DLD1 (cell line): ENCODE measurements around the gene AKR1C2.
"Not testable (repeated sequence)": the region's sequence is repeated elsewhere in the genome, so short reads cannot be mapped to it uniquely, and the experiment has no call there.

ENCODE experiments used
- in situ Hi-C: cut with HindIII; loops from 2 replicates; pipeline ENCODE4 v1.10.0; 2017; ENCODE audit warnings: low sequenced_read_pairs

AKR1C2 gene

DNA sequence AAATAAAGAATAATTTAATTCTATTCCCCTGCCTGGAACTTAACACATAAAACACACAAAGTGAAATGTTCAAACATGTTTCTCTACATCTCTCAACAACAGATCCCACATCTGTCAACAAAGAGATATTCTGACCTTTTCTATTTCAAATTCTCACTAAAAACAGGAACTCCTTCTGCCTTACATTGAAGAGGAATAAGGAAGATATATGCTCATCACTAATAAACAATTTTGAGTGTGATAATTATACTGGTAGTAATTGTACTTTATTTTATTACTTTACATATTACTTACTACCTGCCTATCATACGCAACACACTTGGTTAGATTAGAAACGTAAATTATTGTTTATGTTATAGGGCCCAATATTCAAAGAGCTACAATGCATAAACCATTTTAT is 13.4 kb downstream of the AKR1C2 start:
- in situ Hi-C loops, result no loop called here

DNA sequence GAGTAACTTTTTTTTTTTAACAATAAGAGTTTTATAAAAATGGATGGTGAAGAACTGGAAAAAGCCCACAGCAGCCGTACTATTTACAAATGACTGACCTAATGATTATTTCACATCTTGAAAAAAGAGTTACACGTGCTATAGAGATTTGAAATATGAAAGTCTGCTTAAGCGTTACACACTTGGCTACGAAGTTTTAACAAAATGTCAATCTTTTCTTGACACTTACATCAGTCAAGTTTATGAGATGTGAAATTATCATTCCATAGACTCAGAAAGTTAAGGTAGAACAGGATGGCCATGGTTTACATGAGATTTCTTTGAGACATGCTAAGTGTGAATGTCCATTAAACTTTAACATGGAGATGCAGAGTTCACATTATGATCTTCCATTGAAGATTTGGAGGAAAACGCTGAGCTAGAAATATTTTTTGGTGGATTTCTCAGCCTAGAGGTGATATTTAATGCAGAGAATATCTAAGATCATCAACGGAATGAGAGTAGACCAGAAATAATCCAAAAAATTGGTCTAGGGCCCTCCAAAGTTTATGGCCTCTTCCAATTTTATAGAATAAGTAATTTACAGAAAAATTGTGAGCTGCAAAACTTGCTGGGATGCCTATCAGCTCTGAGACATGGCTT is 15.5 kb downstream of the AKR1C2 start:
- in situ Hi-C loops, result not testable (repeated sequence)

DNA sequence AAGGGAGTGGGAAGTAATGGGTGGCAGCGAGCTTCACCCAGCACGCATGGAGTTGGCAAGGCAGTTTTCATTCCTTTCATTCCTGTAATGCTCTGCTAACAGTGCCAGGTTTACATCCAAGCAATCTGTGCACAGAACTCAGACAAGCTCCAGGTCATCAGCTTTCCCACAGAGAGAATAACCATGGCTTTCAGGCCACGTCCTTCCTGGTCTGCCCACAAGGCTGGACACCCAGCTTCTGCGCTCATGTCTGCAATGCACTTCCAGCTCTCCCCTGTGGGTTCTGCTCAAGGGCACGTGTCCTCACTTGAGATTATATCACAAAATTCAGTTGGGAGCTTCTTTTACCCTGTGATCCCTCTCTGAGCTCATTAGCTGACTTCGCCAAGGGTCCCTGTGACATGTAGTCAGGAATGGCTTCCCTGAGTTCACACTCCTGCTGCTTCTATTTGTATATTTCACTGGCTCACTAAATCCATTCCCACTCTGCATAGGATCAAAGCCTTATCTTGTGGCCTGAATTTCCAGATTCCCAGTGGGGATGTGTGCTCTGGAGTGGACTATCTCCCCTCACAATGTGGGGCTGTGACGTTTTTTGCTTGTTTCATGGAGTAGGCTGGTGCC is 18.6 kb downstream of the AKR1C2 start:
- in situ Hi-C loops, result no loop called here

DNA sequence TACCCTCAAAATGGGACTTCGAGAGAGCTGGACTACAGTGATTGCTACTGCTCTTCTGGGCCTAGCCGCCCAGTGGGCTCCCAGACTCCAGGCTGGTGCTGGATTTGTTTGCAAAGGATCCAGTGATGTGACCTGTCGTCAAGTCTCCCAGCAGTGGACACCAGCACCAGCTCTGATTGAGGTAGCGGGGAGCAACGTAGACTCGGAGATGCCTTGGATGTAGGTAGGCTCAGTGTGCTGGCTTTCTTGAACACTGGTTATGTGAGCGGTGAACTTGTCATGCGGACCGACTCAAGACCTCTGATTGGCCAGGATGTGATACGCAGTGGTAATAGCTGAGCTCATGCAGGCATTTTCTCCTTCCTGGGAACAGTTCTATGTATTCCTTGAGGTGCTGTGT is 19.4 kb downstream of the AKR1C2 start:
- in situ Hi-C loops, result no loop called here

DNA sequence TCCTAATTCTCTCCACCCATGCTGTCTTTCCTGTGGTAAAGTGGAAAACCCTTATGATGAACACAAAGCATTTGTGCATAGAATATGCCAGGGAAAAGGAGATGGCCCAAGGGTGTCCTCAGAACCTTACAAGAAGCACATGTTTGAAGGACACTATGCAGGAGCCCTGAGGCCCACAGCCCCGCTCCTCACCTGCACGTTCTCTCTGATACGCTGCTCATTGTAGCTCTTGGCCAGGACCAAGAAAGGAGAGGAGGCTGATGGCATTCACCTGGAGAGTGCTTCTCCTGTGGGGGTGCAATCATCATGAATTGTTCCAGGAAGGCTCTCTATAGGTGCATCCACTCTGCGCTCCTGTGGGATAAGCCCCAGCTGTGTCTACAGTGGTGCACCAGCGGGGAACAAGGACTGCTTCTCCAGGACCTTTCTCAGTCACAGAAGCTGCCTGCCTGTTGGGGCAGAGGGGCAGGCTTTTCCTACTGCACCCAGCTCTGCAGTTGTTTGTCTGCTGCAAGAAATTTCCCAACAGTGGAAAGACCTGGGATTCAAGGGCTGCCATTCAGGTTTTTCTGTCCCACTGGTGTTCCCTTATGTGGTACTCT is 19.9 kb downstream of the AKR1C2 start:
- in situ Hi-C loops, result no loop called here

DNA sequence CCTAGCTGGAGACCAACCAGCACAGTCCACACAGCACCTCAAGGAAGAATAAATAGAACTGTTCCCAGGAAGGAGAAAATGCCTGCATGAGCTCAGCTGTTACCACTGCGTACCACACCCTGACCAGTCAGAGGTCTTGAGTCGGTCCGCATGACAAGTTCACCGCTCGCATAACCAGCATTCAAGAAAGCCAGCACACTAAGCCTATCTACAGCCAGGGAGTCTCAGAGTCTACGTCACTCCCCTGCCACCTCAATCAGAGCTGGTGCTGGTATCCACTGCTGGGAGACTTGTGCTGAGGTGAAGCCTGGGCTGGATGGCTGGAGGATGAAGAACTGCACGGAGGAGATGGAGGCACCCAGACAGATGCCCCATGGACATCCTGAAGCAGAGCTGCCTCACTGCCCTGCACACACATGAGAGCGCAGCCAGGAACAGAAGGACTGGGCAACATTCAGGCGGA is 20.9 kb downstream of the AKR1C2 start:
- in situ Hi-C loops, result no loop called here

DNA sequence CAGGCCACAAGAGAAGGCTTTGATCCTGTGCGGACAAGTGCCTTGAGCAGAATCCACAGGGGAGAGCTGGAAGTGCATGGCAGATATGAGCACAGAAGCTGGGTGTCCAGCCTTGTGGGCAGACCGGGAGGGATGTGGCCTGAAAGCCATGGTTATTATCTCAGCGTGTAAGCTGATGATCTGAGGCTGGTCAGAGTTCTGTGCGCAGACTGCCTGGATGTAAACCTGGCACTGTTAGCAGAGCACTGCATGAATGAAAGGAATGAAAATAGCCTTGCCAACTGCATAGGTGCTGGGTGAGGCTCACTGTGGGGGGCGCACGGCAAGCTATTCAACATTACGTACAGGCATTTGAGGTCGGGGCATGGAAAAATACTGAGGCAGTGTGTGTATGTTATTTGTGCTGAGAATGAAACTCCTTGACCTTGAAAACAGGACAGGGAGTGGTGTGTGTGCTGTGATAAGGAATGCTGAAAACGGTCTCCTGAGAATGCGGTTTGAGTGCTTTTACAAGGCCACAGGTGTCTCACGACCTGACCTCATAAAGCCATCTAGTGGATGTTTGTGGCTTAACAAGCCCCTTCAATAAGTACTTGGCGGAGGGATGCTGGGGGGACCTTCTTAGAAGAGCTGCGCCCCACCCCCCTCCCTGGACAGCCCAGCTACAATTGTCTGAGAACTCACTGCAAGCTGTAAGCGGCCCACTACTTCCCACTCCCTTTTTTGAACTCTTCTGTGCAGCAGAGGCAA is 21.8 kb downstream of the AKR1C2 start:
- in situ Hi-C loops, result no loop called here

DNA sequence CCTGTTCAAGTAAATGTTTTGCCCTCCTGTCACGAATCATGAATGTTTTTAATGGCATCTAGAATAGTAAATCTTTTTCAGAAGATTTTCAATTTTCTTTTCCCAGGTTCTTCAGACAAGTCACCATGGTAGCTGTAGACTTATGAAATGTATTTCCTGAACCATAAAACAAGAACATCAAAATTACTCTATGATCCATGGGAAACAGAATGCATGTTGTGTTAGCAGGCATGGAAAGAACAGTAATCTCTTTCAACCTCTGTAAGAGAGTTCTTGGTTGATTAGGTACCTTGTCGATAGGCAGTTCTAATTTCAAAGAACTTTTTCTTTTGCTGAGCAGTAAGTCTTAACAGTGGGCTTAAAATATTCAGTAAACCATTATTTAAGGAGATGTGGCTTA is 22.9 kb downstream of the AKR1C2 start:
- in situ Hi-C loops, result no loop called here

DNA sequence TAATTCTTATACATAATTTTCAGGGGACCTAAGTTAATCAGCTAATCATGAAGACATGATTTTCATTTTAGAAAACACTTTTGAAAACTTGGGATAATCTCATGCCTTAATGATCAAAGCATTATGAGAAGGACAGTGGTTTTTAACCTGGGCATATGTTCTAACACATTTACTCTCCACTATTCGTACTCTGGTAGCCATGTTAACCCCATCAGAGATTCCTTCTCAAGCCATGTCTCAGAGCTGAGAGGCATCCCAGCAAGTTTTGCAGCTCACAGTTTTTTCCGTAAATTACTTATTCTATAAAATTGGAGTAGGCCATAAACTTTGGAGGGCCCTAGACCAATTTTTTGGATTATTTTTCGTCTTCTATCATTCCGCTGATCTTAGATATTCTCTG is 24.8 kb downstream of the AKR1C2 start:
- in situ Hi-C loops, result no loop called here

DNA sequence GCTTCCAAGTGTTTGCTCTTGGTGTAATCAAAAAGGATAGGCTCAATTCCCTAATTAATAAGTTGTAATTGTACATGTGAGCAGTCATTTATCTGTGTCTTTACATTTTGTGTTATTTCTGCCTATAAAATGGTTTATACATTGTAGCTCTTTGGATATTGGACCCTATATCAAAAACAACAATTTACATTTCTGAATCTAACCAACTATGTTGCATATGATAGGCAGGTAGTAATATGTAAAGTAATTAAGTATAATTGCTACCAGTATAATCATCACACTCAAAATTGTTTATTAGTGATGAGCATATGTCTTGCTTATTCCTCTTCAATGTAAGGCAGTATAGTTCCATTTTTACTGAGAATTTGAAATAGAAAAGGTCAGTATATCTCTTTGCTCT is 26.6 kb downstream of the AKR1C2 start:
- in situ Hi-C loops, result no loop called here

DNA sequence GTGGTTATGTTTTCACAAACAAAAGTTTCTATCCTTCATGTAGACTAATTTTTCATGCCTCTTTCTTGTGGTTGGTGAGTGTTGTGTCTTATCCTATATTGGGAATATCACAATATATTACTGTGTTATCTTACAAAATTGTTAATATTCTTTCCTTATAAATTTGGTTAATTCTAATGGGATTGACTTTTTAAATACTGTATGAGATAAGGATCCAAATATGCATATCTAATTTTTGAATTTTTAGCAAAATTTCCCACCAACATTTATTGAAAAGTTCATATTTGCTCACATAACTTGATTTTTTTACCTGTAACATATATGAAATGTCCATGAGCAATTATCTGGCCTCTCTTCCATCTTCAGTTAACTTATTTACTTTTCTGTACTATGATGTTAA is 29.3 kb downstream of the AKR1C2 start:
- in situ Hi-C loops, result not testable (repeated sequence)

DNA sequence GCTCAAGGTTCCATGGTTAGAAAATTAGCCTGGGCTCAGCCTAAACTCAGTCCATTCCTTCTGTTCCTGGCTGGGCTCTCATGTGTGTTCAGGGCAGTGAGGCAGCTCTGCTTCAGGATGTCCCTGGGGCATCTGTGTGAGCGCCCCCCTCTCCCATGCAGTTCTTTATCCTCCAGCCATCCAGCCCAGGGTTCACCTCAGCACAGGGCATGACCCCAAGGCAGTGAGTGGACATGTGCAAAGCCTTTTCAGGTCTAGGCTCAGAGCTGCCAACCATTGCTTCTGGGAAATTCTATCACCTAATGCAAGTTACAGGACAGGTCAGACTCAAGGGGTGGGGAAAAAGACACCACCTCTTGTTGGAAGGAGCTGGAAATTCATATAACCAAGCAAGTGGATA is 30.4 kb downstream of the AKR1C2 start:
- in situ Hi-C loops, result not testable (repeated sequence)

DNA sequence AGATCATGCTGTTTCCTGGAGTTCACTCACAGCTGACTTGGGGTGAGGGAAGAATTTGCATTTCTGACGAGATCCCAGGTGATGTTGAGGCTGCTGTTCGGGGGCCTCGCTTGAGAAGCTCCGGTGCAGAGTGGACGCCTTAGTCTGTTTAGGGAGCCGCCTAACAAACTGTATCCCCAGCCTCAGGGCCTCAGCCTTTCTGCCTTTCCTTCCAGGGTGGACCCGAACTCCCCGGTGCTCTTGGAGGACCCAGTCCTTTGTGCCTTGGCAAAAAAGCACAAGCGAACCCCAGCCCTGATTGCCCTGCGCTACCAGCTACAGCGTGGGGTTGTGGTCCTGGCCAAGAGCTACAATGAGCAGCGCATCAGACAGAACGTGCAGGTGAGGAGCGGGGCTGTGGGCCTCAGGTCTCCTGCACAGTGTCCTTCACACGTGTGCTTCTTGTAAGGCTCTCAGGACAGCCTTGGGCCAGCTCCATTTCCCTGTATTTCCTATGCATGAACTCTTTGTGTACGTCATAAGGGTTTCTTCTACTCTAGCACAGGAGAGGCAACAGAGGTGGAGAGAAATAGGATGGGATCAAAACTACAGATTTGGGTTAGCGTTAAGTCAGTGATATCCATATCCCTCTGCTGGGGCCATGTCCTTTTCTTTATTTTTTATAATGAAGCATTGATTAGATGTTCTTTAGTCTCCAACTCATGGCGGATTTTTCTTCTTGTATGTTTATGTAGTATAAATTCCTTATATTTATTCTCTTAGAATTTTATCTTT is 31.1 kb downstream of the AKR1C2 start:
- in situ Hi-C loops, result not testable (repeated sequence)

DNA sequence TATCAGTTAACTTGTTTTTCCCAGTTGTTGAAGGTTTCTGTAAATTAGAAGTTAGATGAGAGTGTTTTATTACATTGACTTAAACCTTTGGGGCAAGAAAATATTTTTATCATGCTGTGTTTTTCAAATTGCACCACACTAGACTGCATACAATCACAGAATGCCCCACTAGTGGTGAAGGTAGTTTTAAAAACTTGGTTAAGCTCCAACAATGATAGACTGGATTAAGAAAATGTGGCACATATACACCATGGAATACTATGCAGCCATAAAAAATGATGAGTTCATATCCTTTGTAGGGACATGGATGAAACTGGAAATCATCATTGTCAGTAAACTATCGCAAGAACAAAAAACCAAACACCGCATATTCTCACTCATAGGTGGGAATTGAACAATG is 33.3 kb downstream of the AKR1C2 start:
- in situ Hi-C loops, result not testable (repeated sequence)

DNA sequence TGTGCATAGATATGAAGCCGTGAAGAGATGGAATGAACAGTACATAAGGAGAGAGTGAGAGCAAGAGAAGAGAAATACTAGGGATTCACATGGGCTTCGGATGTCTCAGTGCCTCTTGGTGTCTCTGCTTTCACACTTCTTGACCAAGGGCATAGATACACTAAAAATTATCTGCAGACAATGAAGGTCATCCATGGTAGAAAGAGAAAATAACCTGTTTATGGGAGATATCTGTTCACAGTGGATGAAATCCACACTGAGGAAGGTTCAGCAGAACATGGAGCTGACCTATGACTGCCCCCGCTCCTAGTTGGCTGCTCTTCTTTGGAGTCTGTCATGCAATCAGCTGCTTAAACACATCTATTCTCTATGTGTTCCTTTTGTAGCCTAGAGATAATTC is 34.4 kb downstream of the AKR1C2 start:
- in situ Hi-C loops, result not testable (repeated sequence)

DNA sequence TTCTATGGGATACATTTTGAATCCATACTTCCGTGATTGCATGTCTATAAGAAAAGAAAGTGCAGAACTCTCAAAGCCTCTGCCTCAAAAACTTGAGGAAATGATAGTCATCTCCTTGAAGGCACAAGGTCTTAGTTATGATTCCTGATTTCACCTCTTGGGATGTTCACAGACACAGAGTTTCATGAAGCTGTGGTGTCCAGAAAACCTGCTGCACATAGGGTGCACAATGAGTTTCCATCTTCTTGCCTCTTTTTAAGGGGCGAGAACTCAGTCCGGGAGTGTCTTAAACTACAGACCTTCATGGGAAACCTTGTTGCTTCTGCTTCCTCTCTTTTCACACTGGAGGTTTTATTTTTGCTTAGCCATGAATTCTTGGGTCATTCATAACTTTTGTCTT is 36.5 kb downstream of the AKR1C2 start:
- in situ Hi-C loops, result not testable (repeated sequence)

DNA sequence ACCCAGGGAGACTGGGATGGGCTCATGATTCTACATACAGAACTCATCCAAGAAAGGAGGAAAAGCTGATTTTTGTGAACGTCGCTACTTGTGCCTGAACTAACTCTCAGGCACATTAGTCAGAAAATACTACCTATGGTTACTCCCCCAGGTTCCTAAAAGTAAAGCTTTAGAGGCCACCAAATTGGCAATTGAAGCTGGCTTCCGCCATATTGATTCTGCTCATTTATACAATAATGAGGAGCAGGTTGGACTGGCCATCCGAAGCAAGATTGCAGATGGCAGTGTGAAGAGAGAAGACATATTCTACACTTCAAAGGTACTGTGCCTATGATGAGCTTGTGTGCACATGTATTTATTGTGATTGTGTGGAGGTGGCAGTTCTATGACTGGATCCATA is 37.9 kb downstream of the AKR1C2 start:
- in situ Hi-C loops, result not testable (repeated sequence)

DNA sequence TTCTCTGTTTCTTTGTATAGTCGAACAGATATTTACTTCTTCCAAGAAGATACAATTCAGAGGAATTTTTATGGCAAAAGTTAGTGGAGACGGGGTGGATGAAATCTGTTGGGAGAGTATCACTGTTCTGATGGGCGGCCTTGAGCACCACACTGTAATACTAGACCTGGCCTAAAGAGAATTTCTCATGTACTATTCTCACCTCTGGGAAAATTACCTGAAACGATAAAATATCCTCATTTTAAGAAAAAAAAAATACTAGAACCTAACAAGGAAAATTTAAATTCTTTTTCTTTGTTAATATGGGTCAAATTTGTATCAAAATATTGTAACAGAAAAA is 39.9 kb downstream of the AKR1C2 start:
- in situ Hi-C loops, result not testable (repeated sequence)

DNA sequence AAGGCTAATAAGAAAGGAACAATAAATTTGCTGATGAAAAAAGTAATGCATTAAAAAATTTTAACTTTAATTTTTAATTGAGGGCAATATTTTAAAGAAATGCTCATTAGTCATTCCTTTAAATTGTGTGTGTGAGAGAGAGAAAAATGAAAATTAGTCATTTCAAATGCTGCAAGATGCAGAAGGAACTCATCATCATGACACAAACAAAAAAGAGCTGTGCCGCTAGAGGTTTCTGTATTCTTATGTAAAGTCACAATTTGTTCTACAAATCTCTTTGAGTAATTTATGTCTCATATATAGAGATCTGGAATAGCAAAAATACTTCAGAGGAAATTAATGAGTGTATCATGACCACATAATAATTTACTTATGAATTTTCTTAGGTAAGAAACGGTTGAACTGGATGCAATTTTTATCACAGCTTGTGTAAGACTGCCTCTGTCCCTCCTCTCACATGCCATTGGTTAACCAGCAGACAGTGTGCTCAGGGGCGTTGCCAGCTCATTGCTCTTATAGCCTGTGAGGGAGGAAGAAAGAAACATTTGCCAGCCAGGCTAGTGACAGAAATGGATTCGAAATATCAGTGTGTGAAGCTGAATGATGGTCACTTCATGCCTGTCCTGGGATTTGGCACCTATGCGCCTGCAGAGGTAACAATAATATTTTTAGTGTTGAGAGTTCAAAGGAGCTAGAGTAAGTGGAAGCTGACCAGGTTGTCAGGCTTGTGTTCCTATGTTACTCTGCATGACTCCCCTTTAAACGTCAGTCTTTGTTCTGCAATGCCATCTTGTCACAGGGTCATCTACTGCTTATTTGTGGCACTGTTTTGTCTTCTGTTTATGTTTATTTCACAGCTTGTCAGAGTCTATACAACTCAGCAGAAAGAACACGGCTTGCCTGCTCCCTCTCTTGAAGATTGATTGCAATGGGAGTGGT is 40.5 kb downstream of the AKR1C2 start, which contains the start of gene AKR1C1:
Gene AKR1C1, plus strand, starts transcription at position 540 of the 939 bp plus-strand sequence. Its CDS starts 30 bp downstream, at position 570.
- in situ Hi-C loops, result not testable (repeated sequence)

DNA sequence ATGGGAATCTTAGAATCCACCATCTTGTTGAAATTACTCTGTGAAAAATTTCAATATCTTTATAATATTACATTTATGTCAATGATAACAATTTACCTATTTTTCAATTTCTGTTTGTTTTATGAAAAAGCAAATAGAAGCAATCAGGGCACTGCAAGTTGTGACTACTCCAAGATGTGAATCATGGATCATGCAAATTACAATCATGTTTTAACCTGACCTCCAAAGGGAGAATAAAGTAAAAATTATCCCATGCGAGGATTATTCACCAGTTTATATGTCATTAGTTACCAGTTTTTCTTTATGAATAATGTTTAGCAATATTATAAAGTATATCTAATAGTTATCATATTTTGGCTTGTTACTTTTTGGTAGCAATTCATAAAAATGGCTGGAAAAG is 41.3 kb downstream of the AKR1C2 start:
- in situ Hi-C loops, result not testable (repeated sequence)
